Body of pancreas (tissue), 4 donors: ENCODE data around the gene GAD2. TPM values are rescaled to one million over a fixed set of nuclear protein-coding genes. Genes with fewer than 3 reads are reported as not detected.

ENCODE experiments used
- ATAC-seq: fragments of 150-250 bp; one replicate; pipeline ENCODE4 v1.9.1; 2016
- DNase-seq, 4 donors: peaks; one replicate each; pipeline ENCODE4 v3.0.0-alpha.2; 2019
- H3K27ac ChIP-seq, 4 donors: fragments of 200-600 bp; sonication (generic); 1 replicate in 3 of 4; 2 replicates in 1 of 4; pipeline versions ENCODE4 v1.5.1 to v1.6.1; 2016 to 2019; ENCODE audit warnings: mild to moderate bottlenecking in 1 of 4, mixed read lengths in 1 of 4, moderate library complexity in 1 of 4
- H3K27me3 ChIP-seq, 2 donors: fragments of 200-600 bp; sonication (generic); one replicate each; pipeline ENCODE4 v1.6.0; 2016; ENCODE audit warnings: mild to moderate bottlenecking in 1 of 2
- H3K36me3 ChIP-seq, 2 donors: fragments of 200-600 bp; sonication (generic); replicated peaks in 1 of 2; 2 replicates each; pipeline ENCODE4 v1.5.1; 2016; ENCODE audit warnings: low read depth in 2 of 2; ENCODE audit not compliant: insufficient read depth in 1 of 2
- H3K4me1 ChIP-seq: fragments of 200-600 bp; sonication (generic); one replicate; pipeline ENCODE4 v1.6.0; 2016
- H3K4me3 ChIP-seq, 2 donors: fragments of 200-600 bp; sonication (generic); 1 replicate in 1 of 2; 2 replicates in 1 of 2; pipeline ENCODE4 v1.5.1; 2016 to 2019
- H3K9me3 ChIP-seq, 3 donors: fragments of 200-600 bp; sonication (generic); 1 replicate in 2 of 3; 2 replicates in 1 of 3; pipeline ENCODE4 v1.5.1; 2016
- CTCF ChIP-seq, 7 experiments: fragments of 450-650 bp in 4 of 7; fragments of 200-600 bp in 3 of 7; sonication (generic) in 3 of 7; IDR thresholded peaks; one replicate each; pipeline ENCODE4 v1.5.1; 2016 to 2019; ENCODE audit warnings: antibody characterized with exemption in 7 of 7
- POLR2A ChIP-seq, 3 donors: fragments of 450-650 bp; IDR thresholded peaks; one replicate each; pipeline ENCODE4 v1.6.1; 2016; ENCODE audit warnings: antibody characterized with exemption in 3 of 3, mild to moderate bottlenecking in 2 of 3
- WGBS, 2 donors: methylation state at CpG; one replicate each; pipeline ENCODE4 v1.1.5; 2017; 5-methylcytosine and 5-hydroxymethylcytosine counted together
- intact Hi-C: fragments of 100-400 bp; cut with DNase I; formaldehyde crosslinking; loops from one replicate; pipeline ENCODE4 v1.15.1; 2023
- total RNA-seq, 2 donors: library from RNA; depleted of rRNA; stranded (reverse); fragments of >200 nt; gene quantifications; one replicate each; pipeline ENCODE4 v1.1.0, GENCODE V29; 2016

The GAD2 gene
- total RNA-seq, 2 donors from 2014 or later: 4.3 to 11.7 TPM

DNA sequence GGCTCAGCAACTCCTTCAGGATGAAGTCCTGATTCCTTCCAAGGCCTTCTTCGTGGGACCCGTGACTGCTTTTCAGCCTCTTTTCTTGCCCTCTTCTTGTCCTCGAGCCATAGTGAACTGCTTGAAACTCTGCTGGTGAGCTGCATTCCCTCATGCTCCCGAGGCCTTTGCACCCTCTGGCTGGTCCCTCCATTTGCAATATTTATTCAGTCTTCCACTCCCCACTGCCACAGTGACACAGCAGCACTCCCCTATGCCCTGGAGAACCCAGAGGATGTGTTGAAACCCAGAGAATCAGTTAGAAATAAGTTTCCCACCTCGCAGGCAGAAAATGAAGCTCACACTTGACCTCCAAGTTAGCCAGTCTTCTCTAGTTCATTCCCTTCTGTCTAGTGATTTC is 22.3 kb upstream of the GAD2 start:
- Histone ChIP-seq H3K4me3 (no peak overlapping the region), H3K27ac (no peak overlapping the region), H3K36me3 (no peaks in the 10 kb centered on the region), H3K9me3 (no peaks in the 10 kb centered on the region), H3K27me3 (no peaks in the 10 kb centered on the region), H3K4me1 (no peaks in the 10 kb centered on the region)
- TF ChIP-seq POLR2A (IDR thresholded peaks at IDR 0.05): no peak
- no peak for TF ChIP-seq CTCF (IDR thresholded peaks at IDR 0.05)
- 59 to 64% methylated on average over 5 of the region's 5 CpGs for WGBS, 2 donors
- intact Hi-C loops: no loop called here
- no peak for ATAC-seq
- no peak for DNase-seq

DNA sequence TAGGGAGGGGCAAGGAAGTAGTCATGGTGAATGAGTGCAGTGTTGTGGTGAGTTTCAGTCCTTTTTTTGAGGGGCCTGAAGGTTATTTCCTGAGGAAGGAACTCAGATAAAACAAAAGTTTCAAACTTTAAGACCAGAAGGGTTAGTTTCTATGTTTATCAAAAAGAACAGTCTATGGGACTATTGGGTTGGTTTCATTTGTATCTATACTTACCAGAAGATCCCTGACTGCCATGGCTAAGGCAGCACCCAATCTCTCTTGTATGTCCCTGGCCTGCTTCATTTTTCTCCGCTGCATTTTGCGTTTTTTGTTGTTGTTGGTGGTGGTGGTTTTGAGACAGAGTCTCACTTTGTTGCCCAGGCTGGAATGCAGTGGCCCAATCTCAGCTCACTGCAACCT is 19.3 kb upstream of the GAD2 start:
- H3K4me1 ChIP-seq: no peaks in the 10 kb centered on the region
- ATAC-seq (no peak), DNase-seq (no peak)
- no peak for TF ChIP-seq POLR2A (IDR thresholded peaks at IDR 0.05)
- 76 to 85% methylated on average over 2 of the region's 2 CpGs for WGBS, 2 donors
- H3K27ac ChIP-seq: no peak overlapping the region
- intact Hi-C loops: no loop called here
- H3K27me3 ChIP-seq: no peaks in the 10 kb centered on the region
- no peaks in the 10 kb centered on the region for H3K9me3 ChIP-seq
- no peaks in the 10 kb centered on the region for H3K36me3 ChIP-seq
- H3K4me3 ChIP-seq: no peak overlapping the region

DNA sequence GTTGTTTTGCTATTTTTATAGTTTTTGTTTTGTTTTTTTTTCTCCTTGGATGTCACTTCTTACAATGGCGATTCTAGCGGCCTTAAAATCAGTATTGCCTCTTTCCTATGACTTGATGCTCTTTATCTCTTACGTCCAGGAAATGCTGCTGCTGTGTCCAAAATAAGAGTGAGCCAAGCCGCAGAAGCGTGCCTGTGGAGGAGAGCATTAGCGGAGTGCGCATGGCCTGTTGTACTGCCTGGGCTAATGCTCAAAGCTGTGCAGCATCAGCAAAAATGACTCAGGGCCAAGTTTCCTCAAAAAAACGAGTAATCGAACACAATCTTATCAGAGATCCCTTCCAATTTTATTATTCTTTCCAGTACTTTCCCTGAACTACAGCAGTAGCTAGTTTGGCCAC is 18.5 kb upstream of the GAD2 start:
- no peaks in the 10 kb centered on the region for H3K27me3 ChIP-seq
- no peaks in the 10 kb centered on the region for H3K4me1 ChIP-seq
- no peak overlapping the region for H3K4me3 ChIP-seq
- ATAC-seq: no peak
- no peak for DNase-seq
- no peak for TF ChIP-seq CTCF (IDR thresholded peaks at IDR 0.05)
- TF ChIP-seq POLR2A (IDR thresholded peaks at IDR 0.05): no peak
- H3K36me3 ChIP-seq: no peaks in the 10 kb centered on the region
- no peaks in the 10 kb centered on the region for H3K9me3 ChIP-seq
- intact Hi-C loops: no loop called here
- WGBS, 2 donors: 73 to 77% methylated on average over 9 of the region's 9 CpGs
- no peak overlapping the region for H3K27ac ChIP-seq

- ATAC-seq (no peak), DNase-seq (no peak)
- 36 to 52% methylated on average over 4 of the region's 4 CpGs for WGBS, 2 donors
- intact Hi-C loops: no loop called here
- Histone ChIP-seq H3K36me3 (no peaks in the 10 kb centered on the region), H3K27me3 (no peaks in the 10 kb centered on the region), H3K27ac (no peak overlapping the region), H3K9me3 (no peaks in the 10 kb centered on the region), H3K4me3 (no peak overlapping the region), H3K4me1 (no peaks in the 10 kb centered on the region)
- TF ChIP-seq CTCF (IDR thresholded peaks at IDR 0.05) (no peak), POLR2A (IDR thresholded peaks at IDR 0.05) (no peak)
These were observed 16.7 kb upstream of the GAD2 start for GRCh38 chr10:26199841-26200240.

DNA sequence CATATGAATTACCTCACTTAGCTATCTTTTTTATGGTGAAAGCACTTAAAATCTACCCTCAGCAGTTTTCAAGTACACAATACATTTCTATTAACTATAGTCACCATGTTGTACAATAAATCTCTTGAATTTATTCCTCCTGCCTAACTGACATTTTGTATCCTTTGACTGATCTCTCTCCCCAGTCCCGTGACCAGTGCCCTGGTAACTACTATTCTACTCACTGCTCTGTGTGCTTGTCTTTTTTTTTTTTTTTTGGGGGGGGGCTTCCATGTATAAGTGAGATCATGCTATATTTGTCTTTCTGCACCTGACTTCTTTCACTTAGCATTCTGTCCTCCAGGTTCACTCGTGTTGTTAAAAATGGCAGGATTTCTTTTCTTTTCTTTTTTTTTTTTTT is 11.4 kb upstream of the GAD2 start:
- WGBS, 2 donors: 48 to 70% methylated on average over 2 of the region's 2 CpGs
- Histone ChIP-seq H3K4me3 (no peak overlapping the region), H3K27me3 (no peaks in the 10 kb centered on the region), H3K27ac (no peak overlapping the region), H3K4me1 (no peaks in the 10 kb centered on the region), H3K36me3 (no peaks in the 10 kb centered on the region), H3K9me3 (no peaks in the 10 kb centered on the region)
- DNase-seq: no peak
- TF ChIP-seq CTCF (IDR thresholded peaks at IDR 0.05) (no peak), POLR2A (IDR thresholded peaks at IDR 0.05) (no peak)
- ATAC-seq: no peak
- intact Hi-C loops: no loop called here
